Left renal pelvis (tissue), 4 donors: ENCODE data around the gene SLC26A1. TPM values are rescaled to one million over a fixed set of nuclear protein-coding genes. Genes with fewer than 3 reads are reported as not detected.
"Not testable (repeated sequence)": the region's sequence is repeated elsewhere in the genome, so short reads cannot be mapped to it uniquely, and the experiment has no call there.

ENCODE experiments used
- DNase-seq, 4 donors: peaks; one replicate each; pipeline ENCODE4 v3.0.0-alpha.2; 2013; ENCODE audit warnings: low read depth in 4 of 4, low spot score in 3 of 4
- polyA plus RNA-seq, 4 donors: library from polyadenylated mRNA; unstranded; fragments of 120-200 nt; gene quantifications; one replicate each; pipeline ENCODE4 v1.2.1, GENCODE V29; 2013; ENCODE audit not compliant: insufficient read length in 4 of 4

Gene SLC26A1
- polyA plus RNA-seq, 4 donors: 2.0 to 14.9 (median 7.6) TPM

DNA sequence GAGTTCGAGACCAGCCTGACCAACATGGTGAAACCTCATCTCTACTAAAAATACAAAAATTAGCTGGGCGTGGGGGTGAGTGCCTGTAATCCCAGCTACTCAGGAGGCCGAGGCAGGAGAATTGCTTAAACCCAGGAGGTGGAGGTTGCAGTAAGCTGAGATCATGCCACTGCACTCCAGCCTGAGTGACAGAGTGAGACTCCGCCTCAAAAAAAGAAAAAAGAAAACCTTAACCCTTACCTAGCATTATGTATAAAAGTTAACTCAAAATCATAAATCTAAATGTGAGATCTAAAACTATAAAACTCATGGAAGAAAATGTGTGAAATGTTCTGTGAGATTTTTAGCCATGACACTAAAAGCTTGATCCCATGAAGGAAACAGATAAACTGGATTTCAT, 53.7 kb downstream of the SLC26A1 start:
- DNase-seq: not testable (repeated sequence)

Other genes starting within 250 kb of the SLC26A1 start
- 1 to 10 TPM in 3 of 4 donors, under 1 TPM in 1; 0.86 to 3.2 (median 1.7) TPM for gene CPLX1, start 167.3 kb downstream of the SLC26A1 start, polyA plus RNA-seq
- gene GAK, start 61.1 kb downstream of the SLC26A1 start, polyA plus RNA-seq: 10 to 100 TPM; 51.8 to 82.9 (median 61.0) TPM
- 10 to 100 TPM; 20.2 to 25.6 (median 25.5) TPM for gene TMEM175, start 60.9 kb downstream of the SLC26A1 start, polyA plus RNA-seq
- gene DGKQ, start 19.8 kb downstream of the SLC26A1 start, polyA plus RNA-seq: 1 to 10 TPM; 6.0 to 9.9 (median 7.1) TPM
- 10 to 100 TPM; 12.9 to 20.5 (median 15.8) TPM for gene IDUA, start 6.4 kb downstream of the SLC26A1 start, polyA plus RNA-seq
- 10 to 100 TPM; 31.3 to 42.0 (median 38.1) TPM for gene FGFRL1, start 18.2 kb upstream of the SLC26A1 start, polyA plus RNA-seq
- gene RNF212, start 120.2 kb upstream of the SLC26A1 start, polyA plus RNA-seq: 10 to 100 TPM; 10.5 to 19.2 (median 15.8) TPM
- gene SPON2, start 179.2 kb upstream of the SLC26A1 start, polyA plus RNA-seq: 10 to 100 TPM in 3 of 4 donors, 1 to 10 TPM in 1; 9.9 to 43.8 (median 12.8) TPM